Right lobe of liver (tissue), 4 donors: ENCODE measurements around the gene KRT31.
"Not testable (repeated sequence)": the region's sequence is repeated elsewhere in the genome, so short reads cannot be mapped to it uniquely, and the experiment has no call there.

Experiments used
- CTCF ChIP-seq, 4 donors: fragments of 200-600 bp in 3 of 4; fragments of 450-650 bp in 1 of 4; IDR thresholded peaks; one replicate each; pipeline versions ENCODE4 v1.5.1 to v1.8.0; 2016 to 2022; ENCODE audit warnings: antibody characterized with exemption in 4 of 4, mild to moderate bottlenecking in 2 of 4
- POLR2A ChIP-seq: fragments of 450-650 bp; IDR thresholded peaks from one replicate; pipeline ENCODE4 v1.6.1; 2017; ENCODE audit warnings: antibody characterized with exemption, mild to moderate bottlenecking
- donor health status: DM: no; HTN: no; CAD: no.
- donor health status: DM: no; HTN: no; CAD: no.
- donor health status: DM: no; HTN: yes; CAD: no.

GRCh38 chr17:41380091-41380490 is 17.3 kb downstream of the KRT31 start:
- TF ChIP-seq CTCF (IDR thresholded peaks at IDR 0.05); POLR2A: not testable (repeated sequence)
